Stimulated activated CD4-positive, alpha-beta T cell treated with anti-CD3 and anti-CD28 coated beads, TNF-alpha, amount 100 ng/mL, for 1 hour (primary cell): ENCODE results near the gene IDI2.

ENCODE experiments used
- DNase-seq, 3 donors: peaks; one replicate each; pipeline ENCODE4 v3.0.0-alpha.2; 2020; ENCODE audit warnings: low read depth in 3 of 3, low spot score in 1 of 3

The IDI2 gene

DNA sequence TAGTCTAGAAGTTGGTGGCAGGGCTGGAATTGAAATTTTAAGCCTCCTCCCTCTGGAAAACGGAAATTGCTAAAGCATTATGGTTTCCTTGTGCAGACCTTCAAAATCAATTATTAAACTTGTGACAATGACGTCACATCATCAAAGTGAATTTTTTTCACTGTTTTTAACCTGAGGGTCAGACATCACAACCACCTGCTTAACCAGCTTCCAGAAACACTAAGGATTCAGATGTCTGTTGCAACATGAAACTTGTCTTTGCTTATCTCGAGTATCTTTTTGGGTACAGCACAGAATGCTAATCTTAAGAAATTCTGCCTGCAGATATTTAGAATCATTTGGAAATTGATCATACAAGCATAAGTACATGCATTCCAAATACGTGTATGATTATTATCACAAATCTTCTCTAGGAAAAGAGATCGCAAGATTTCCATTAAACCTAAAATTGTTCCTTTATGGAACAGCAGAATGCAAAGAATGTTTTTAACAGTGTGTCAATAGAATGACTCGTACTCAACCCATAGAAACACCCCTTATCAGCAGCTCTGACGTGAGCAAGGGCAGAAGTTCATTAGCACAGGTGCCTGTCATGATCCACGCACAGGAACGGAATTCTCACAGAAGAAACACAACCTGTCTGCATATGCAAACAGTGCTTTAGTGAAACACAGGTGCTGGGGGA, 41.5 kb downstream of the IDI2 start:
- DNase-seq, result no peak

DNA sequence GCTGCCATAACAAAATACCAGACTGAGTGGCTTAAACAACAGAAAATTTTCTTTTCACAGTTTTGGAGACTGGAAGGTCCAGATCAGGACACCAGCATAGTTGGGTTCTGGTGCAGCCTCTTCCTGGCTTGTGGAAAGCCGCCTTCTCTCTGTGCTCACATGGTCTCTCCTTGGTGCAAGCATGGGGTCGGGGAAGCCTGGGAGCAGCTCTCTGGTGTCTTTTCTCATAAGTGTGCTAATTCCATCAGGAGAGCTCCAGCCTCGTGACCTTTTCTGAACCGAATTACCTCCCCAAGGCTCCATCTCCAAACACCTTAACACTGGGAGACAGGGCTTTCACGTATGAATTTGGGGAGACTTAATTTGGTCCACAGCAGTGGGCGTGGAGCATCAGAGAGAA, 42.3 kb downstream of the IDI2 start:
- DNase-seq, result no peak

DNA sequence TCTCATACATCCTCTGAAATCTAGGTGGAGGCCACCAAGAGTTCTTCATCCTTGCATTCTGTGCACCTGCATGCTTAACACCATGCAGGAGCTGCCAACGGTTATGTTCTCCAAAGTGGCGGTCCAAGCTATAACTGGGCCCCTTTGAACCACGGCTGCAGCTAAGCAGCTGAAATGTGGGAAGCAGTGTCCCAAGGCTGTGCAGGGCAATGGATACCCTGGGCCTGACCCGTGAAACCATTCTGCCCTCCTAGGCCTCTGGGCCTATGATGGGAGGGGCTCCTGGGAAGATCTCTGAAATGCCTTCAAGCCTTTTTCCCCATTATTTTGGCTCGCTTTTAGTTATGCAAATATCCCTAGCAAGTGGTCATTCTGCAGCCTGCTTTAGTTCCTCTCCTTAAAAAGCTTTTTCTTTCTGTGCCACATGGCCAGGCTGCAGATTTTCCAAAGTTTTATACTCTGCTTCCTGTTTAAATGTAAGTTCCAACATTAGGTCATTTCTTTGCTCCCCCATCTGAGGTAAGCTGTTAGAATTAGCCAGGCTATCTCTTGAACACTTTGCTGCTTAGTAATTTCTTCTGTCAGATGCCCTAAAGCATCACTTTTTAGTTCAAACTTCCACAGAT, 45.1 kb downstream of the IDI2 start:
- no peak for DNase-seq

DNA sequence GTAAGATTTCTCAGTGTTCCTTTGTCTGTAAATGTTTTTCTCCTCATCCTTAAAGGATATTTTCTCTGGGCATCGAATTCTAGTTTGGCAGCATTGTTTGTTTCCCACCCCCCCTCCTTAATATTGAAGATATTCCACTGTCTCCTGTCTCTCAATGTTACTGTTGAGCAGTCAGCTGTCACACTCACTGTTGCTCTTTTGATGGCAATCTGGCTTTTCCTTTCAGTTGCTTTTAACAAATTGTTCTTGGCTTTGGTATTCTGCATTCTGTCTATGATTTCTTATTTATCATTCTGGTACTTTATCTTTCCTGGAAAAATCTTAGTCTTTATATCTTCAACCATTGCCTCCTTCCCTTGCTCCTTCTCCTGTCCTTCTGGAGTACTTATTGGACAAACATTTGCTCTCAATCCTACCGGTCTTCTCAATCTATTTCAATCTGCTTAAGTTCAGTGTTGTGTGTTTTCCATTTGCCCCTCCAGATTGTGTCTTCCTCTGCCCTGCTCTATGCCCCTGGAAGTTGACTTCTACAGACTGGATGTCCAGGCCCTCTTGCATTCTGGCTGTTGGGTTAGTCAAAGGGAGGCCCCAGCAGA, 46.7 kb downstream of the IDI2 start:
- DNase-seq, result no peak

DNA sequence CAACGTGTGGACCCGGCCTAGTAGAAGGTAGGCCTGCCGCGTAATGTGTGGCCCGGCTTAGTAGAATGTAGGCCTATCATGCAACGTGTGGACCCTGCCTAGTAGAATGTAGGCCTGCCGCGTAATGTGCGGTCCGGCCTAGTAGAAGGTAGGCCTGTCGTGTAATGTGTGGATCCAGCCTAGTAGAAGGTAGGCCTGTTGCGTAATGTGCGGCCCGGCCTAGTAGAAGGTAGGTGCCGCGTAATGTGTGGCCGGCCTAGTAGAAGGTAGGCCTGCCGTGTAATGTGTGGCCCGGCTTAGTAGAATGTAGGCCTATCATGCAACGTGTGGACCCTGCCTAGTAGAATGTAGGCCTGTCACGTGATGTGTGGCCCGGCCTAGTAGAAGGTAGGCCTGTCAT, 49.3 kb downstream of the IDI2 start:
- DNase-seq, result no peak

DNA sequence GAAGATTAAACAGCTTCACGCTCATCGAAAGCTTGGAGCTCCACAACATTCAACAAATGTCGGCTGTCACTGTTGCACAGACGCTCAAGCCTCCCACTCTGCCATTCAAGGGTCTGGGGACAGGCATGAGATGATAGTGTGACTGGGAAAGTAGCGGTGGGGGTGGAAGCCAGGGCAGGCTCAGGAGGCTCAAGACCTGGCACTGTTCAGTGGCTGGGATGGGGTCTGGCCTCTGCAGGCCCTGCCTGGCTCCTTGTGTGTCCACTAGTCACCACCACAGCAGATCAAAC, 50.9 kb downstream of the IDI2 start:
- DNase-seq, result no peak

DNA sequence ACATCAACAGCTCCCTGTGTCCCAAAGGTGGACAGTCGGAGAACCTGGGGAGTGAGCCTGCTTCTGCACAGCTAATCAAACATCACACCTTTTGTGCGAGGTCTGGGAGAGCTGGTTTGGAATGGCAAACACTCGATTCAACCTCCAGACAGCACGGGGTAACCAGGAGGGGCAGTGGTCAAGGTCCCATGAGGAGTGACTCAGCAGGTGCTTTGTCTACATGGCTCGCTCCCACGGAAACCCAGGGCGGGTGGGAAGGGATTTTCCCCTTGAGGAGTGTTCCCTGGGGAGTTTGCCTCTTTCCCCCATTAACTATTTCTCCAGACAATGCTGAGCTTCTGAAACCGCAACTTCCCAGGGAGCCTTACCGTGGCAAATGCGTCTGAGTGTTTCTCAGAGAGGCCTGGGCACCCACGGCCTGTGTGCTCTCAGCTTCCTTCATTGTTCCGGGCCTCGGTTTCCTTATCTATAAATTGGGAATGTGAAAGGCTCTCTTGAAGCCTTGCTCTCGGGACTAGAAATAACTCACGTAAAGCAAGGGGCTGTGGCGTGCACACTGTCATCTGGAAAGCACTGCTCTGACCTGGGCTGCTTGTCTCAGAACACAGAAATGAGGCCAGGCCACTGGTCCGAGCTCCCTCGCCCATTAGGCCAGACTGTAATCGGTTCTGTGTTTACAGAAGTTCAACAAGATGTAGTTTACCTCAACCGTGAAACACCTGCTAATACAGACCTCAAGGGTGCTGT, 51.4 kb downstream of the IDI2 start:
- no peak for DNase-seq

DNA sequence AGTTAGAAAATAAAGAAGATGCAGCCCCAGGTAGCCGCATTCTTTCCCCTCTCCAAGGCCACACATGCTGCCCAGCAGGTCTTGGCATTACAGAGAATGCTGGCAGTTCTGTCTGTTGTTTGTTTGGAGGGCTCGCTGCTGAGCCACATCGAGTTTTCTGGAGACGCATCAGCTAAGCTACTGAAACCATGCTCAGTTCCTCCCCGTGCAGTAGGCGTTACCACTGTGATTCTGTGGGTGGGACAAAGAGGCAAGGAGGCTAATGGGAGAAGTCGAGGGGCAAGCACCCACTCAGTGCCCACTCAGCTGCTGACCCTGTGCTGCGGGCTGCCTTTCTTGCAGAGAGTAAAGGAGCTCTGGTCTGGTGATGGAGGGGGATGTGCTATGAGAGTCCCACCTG, 52.9 kb downstream of the IDI2 start:
- DNase-seq, result no peak

DNA sequence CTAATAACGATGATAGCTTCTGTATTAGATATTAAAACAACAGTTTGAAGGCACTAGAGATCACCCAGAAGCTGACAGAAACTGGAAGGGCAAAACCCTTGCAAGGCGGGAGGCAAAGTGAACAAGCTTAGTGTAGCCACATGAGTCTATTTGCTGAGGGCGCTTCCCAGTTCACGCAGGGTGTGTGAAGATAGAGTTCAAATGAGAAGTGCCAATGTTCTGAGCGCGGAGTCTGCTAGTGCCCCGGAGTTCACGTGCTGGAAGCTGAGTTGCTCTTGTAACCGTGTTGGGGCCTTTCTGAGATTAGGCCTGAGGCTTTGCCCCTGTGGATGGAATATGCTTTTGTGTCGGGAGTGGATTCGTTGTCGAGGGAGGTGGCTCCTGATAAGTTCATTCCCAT, 54.0 kb downstream of the IDI2 start:
- no peak for DNase-seq

DNA sequence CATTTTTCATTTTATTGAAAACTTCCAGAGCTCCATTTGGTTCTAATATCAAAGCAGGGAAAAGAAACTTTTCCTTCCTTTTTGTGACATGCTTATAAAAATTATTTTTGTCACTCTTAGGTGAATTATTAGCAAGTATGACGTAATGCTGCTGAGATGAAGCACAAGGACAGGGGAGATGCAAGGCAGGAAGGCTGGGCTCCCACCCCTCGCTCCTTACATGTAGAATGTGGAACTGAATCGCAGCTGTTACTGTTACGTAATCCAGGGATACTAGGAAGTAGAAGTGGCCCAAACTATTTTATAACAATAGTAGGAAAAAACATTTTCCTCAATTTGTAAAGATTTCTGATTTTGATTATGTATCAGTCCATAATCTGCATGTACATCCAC, 54.5 kb downstream of the IDI2 start:
- DNase-seq, result no peak

DNA sequence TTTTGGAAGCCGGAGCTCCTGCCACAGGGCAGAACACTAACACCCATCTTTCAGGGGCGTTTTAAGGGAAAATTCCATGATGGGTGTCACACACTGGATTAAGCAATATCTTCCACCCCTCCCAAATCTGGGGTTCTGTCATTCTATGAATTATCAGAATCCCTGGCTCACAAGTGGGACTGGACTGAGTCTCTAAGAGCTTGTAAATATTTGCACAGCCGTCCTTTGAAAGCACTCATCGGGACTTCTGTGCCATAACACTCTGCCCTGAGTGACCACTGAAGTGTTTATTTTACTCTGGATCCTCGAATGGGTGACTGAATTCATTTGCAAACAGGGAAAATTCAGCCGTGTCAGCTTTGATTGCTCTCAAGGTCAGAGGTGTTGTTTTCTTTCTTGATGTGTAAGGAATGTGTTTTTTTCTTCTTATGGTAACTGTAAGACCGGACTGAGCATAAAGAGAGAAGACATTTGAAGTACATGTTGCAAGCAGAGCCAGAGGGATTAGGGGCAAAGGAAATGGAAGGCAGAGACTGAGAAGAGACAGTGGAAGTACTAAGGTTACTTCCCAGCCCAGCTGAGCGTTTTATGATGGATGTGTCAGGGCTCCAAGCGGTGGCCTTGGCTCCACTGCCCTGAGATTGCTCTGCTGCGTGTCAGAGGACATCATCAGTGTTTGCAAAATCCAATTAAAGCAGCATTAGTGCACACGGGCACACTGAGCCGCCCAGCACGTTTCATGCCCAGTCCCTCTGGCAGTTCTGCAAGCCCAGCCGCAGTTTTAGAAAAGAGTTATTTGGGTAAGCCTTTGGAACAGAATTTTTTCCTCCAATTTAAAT, 55.1 kb downstream of the IDI2 start:
- no peak for DNase-seq

DNA sequence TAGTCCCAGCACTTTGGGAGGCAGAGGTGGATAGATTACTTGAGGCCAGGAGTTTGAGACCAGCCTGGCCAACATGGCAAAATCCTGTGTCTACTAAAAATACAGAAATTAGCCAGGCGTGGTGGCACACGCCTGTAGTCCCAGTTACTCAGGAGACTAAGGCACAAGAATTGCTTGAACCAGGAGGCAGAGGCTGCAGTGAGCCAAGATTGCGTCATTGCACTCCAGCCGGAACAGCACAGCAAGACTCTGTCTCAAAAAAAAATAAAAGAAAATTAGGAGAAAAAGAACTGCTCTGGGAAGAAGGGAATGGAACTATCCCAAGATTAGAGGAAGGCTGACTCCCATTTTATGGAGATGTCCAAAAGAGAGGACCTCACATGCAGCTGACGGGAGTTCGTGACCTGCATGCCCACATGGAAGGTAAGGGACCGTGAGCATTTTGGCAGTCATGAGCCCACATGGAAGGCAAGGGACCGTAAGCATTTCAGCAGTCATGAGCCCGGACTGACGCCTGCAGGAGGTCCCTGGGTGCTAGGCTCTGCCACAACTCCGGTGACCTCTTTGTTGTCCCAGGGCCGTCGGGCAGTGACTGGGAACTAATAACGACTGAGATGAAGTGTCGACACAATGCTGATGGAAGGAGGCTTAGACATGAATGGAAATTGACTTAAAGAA, 56.0 kb downstream of the IDI2 start:
- no peak for DNase-seq
